ENCODE data around the gene SNX33. TPM values are rescaled to one million over a fixed set of nuclear protein-coding genes. Genes with fewer than 3 reads are reported as not detected.
"Not testable (repeated sequence)": the region's sequence is repeated elsewhere in the genome, so short reads cannot be mapped to it uniquely, and the experiment has no call there.

SNX33 gene, protein sequence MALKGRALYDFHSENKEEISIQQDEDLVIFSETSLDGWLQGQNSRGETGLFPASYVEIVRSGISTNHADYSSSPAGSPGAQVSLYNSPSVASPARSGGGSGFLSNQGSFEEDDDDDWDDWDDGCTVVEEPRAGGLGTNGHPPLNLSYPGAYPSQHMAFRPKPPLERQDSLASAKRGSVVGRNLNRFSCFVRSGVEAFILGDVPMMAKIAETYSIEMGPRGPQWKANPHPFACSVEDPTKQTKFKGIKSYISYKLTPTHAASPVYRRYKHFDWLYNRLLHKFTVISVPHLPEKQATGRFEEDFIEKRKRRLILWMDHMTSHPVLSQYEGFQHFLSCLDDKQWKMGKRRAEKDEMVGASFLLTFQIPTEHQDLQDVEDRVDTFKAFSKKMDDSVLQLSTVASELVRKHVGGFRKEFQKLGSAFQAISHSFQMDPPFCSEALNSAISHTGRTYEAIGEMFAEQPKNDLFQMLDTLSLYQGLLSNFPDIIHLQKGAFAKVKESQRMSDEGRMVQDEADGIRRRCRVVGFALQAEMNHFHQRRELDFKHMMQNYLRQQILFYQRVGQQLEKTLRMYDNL
- total RNA-seq (2014; rRNA removed; shearing (Covaris generic)), result 9.3 and 14.1 TPM in 2 replicates

DNA sequence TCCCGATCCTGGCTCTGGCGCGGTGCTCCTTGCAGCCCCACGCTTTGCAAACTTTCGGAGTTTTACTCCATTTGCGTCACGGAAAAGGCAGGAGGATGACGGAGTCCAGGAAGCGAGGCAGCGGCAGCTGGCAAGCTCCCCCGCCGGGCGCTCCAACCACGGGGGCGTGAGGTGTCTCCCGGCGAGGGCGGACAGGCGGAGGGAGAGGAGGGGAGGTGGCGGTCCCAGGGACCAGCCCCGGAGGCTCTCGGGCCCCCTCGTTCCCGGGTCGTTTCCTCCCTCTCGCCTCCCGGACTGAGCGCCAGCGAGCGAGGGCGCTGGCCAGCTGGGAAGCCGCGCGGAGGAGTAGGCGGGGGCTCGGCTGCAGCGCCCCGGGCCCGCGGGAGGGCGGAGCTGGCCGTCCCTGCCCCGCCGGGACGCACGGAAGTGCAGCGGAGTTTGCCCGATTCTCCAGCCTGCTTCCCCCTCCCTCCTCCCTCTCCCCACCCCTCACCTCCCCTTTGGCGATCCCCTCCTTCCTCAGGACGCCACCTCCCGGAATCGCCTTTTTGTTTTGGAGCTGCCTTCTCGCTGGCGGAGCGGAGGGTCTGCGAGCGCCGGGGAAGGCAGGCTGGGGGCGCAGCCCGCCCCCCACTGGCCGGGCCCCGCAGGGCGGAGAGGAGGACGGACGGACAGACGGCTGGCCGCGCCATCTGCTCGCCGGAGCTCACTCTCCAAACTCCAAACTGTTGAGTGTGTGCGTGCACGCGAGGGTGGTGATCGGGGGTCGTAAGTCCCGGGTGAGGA lies at the start of gene SNX33:
TSS of gene SNX33 (plus strand) at position 543 of the 786 bp plus-strand sequence. CDS start 1,191 bp downstream, outside the sequence.
- DNase-seq (ENCODE audit: low spot score), result peak; percentile 59

DNA sequence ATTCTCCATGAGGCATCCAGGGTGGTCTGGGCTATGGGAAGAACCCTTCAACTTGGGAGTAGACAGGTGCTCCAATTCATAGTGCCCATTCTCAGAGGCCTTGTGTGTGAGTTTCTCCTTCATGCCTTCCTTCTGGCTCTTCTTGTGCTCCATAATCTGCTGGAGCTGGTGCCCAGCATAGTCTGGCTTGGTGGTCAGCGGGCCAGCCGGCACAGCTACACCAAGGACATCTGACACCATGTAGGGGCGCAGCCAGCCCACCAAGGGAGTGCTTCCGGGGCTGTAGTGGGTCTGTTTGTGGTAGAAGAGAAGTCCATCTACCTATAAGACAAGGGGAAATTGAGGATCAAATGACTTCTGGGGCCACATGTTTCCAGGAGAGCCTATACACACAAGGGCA lies 49.4 kb upstream of the SNX33 start:
- no peak for DNase-seq (ENCODE audit: low spot score)

DNA sequence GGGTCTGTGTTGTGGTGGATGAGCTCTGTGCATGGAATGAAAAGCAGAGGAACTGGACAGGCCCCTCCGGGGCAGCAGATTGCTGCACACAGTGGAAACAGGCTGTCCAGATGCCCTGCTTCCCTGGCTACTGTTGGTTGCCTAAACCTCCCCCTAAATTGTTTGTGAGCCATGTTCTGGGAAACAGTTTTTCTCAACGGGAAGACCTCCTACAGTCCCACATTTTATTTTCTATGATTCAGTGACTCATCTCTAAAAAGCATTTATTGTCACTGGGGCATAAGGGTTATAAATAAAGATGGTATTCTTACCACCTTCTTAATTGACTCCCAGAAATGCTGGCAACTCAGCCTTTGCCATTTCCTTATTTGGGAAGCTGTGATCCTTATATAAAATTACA lies 48.3 kb upstream of the SNX33 start:
- DNase-seq (ENCODE audit: low spot score), result peak; percentile 46

DNA sequence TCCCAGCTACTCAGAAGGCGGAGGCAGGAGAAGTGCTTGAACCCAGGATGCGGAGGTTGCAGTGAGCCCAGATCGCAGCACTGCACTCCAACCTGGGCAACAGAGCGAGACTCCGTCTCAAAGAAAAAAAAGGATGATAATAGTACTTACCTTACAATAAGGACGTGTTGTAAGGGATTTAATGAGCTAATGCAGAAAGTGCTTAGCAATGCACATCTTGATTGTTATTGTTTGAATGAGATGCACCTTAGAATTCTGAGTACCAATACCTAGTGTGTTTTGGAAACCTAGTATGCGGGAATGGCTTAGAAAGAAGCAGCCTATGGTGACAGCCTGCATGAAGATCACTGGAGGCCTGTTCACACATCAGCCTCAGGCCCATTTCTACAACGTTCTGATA lies 41.7 kb upstream of the SNX33 start:
- DNase-seq (ENCODE audit: low spot score), result no peak

DNA sequence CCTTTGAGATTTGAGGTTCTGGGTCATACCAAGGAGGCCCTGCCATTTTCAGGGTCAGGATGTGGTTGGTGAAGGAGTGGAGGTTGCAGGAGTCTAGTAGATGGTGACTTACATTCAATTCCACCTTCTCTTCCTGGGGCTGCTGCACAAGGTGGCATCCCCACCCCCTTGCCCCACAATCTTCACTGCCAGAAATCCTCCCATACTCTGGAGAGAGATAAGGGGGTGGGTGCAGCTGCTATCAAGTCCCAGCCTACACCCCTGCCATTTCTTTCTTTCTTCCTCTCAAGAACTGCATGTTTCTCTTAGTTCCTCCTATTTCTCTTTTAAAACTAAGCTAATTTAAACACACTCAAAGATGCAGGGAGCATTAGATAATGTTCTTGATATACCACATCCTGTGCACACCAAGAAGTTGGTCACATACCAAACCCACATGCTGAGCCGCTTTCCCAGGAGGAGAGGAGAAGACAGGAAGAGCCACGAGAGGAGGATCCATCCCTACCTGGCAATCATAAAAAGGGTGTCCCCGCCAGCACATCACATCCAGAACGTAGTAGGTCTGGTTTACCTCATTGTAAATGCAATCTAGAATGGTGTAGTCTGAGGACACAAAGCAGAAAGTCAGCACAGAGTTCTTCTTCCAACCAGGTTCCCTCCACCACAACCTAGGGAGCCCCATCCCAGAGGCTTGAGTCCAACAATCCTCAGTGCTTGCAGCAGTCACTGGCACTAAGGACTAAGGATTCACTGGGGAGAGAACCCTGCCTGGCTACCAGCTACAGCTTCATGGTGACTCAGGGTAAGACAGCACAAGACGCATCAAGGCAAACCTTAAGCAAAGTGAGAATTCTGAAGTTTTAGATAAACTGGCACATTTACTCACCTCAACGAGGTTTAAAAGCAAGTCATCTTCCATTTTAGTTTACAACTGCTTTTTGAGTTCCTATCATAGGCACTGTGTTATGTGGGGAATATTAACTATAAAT lies 40.7 kb upstream of the SNX33 start:
- DNase-seq (ENCODE audit: low spot score), result peak; percentile 66

DNA sequence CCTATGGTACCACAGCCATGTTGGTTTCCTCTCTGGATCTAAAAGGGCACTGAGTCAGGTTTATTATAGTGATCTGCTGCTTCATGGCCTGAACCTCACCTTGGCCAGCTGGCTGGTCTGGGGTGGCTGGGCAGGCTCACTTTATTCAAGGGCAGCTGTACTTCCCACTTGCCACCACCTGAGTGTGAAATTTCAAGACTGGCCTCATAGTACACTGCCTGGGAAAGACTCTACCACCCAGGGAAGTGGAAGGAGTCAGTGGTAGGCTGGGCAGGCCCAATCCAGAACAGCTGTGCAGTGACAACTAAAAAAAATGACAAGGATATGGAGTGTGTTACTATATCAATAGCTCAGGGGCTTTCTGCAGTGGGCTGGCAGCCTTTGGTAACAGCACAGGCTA lies 30.9 kb upstream of the SNX33 start:
- DNase-seq (ENCODE audit: low spot score), result no peak

DNA sequence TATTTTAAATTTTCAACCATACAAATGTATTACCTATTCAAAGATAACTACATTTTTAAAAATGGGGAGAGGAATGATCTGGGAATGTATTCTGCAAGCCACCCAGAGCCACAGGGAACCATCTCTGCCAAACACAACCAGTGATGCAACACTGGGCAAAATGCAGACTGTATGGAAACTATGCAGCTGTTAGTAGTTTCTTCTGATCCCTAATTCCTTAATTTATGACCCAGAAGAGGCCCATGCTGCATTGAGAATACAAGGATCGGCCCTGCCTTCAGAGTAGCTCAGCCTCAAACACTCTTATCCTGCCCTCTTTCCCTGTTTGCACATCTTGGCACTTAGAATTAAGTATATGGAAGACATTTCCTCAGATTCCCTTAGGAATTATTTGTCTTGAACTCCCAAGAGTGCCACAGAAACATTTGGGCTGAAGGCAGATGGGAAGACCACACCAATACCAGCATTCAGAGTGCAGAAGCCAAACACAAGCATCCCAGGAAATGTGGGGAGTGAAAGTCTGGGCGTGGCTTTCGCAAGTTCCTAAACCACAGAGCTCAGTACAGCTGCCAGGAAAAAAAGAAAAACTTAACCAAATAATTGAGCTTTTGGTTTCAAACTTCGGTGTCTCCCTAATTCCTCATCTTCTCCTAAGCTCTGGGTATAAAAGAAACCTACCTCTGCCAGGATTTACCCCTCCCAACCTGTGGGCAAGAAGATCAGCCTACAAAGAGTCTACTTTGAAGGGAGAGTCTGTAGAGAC lies 27.5 kb upstream of the SNX33 start:
- peak; percentile 55 for DNase-seq (ENCODE audit: low spot score)

DNA sequence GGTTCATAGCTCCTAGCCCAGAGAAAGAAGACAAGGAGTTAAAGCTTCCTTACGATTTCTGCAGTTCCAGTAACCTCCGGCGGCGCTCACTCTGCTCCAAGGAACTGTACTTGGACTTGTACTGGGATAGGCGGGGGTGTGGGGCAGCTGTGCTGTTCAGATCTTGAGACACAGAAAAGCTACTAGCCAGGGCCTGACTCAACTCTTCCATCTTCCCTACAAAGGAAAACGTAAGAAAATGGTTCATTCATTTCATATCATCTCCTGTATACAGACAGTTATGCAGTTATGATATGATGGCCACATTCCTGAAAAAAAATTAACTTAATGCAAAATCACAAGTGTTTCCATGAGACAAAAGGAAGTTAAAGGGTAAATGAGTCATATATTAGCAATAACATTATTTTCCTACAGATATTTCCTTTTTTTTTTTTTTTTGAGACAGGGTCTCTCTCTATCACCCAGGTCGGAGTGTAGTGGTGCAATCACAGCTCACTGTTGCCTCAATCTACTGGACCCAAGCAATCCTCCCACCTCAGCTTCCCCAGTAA lies 26.8 kb upstream of the SNX33 start:
- peak; percentile 68 for DNase-seq (ENCODE audit: low spot score)

DNA sequence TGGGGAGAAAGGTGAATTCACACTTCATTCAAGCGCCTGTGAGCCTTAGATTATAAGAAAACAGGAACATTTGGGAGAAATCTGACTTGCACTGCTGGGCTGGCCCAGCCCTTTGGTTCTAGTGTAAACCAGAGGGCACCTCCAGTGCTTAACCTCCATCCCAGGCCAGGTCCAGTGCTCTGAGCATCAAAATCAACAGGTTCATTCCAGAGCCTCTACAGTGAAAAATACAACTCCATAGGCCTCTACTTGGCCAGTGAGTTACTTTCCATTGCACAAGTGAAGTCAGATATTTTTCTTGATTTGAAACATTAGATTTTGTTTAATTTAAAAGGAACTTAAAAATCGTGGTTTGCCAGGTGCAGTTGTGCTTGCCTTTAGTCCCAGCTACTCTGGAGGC lies 25.2 kb upstream of the SNX33 start:
- DNase-seq (ENCODE audit: low spot score), result no peak

DNA sequence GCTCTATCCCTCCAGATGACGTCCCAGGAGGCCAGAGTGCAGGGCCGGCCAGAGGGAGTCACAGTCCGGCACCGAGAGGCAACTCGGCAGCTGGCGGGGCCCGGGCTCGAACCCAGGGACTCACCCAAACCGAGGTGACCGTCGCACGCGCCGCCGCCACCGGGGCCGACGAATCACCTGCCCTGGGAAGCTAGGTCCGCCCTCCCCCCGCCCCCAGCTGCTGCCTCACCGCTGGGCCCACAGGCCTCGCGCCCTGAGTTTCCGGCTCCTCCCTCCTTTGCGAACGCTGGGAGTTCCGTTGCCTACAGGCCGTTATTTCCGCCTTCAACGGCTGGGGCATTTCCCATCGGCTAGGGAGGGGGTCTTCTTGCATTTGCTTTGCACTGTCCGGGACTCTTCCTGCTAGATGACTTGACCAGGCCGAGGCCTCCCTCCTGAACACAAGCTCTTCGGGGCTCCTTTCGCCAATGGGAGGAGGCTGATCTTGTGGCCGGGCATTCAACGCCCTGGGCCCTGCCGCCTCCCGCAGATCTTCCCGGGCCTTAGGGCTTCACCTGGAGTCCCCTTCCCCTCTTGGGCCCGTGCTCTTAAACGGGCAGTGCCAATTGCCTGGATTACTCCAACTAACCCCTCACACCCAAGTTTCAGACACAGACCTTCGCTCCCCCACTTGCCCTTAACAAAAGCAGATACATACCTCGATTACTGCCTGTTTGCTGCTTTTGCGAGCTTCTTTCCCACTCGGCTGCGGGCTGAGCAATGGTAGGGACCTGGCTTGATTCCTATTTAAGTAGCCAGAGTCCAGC lies 22.0 kb upstream of the SNX33 start, which contains the start of gene SNUPN:
TSS of gene SNUPN (minus strand) at position 184 of the 806 bp plus-strand sequence. CDS start 4,674 bp downstream, outside the sequence.
- DNase-seq (ENCODE audit: low spot score), result peak; percentile 89

DNA sequence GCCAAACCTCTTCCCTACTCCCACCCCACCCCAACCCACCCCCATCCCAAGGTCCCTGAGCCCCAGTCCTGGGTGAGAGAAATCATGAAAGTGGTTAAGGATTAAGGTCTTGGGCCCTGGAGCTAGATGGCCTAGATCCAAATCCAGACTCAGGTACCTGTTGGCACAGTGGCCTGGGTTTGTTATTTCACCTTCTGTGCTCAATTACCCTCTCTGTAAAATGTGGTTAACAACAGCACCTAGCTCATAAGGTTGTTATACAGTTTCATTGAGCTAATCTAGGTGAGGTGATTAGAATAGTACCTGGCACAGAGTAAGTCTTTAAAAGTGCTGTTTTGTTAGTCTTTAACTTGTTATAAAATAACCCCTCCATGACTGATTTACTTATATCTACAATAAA lies 15.8 kb upstream of the SNX33 start:
- DNase-seq (ENCODE audit: low spot score), result no peak

DNA sequence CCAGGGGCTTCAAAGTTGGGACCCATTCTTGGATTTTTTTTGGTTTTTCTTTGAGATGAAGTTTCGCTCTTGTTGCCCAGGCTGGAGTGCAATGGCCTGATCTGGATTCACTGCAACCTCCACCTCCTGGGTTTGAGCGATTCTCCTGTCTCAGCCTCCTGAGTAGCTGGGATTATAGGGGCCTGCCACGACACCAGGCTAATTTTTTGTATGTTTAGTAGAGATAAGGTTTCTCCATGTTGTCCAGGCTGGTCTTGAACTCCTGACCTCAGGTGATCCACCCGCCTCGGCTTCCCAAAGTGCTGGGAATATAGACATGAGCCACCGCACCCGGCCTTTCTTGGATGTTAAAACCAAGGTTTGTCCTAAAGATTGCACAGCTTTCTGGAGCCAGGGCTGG lies 13.8 kb upstream of the SNX33 start:
- not testable (repeated sequence) for DNase-seq (ENCODE audit: low spot score)

DNA sequence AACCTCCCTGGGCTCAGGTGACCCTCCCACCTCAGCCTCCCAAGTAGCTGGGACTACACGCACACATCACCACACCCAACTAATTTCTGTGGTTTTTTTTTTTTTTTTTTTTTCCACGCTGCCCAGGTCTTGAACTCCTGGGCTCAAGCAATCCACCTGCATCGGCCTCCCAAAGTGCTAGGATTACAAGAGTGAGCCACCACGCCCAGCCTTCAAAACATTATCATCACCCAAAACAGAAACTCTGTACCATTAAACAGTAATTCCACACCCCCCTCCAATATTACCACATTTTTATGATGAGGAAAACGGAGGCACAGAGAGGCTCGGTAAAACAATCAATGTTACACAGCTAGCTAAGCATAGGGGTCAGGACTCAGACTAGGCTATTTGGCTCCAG lies 11.7 kb upstream of the SNX33 start:
- DNase-seq (ENCODE audit: low spot score), result no peak

DNA sequence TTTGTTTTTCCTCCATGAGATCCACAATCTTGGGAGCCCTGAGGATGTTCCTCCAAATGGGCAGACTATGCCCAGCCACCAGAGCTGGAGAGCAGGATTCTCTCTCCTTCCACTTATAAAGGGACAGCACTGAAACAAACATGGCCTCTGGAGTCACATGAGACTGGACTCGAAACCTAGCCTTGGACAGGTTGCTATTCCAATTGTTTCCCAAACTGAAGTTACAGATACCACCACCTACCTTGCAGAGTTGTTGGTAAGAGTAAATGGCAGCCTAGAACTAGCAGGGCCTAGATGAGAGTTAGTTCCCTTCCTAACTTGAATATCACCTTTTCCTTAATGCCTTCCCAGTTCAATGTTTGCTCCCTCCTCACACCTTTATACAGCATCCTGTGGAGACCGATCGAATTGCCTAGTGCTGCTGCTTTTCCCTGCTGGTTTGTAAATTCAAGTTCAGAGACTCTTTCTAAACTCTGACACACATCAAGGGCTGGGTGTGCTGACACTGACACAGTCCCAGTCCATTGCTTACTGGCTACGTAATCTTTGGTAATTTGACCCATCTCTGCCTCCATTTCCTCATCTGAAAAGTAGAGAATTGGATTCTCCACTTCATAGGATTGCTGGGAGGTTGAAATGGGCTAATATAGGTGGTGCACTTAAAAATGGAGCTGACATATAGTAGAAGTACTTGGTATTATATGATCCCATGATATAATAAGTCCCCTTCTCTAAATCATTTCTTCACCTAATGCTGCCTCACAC lies 10.3 kb upstream of the SNX33 start:
- DNase-seq (ENCODE audit: low spot score), result no peak

DNA sequence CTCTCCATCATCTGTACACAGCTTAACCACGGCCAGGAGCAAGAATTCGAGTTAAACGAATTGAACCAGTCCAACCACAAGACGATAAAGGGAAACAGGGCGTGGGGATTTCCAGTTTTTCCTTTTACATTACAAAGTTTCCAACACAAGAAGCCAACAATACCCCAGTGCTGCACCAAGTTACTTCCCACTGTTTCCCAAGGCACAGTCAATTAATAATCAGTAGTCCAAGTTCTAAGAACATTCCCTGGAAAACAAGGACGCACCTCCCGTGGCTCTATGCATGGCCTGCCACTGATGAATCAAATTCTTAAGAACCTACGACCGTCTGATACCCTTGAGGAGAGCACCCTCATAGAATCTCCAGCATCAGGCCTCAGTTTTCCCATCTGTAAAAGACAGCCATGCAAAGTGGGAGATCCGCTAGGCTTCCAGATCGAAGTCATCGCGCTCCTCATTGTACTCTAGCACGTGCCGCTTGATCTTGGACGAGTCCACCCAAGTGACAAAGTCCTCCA lies 8.5 kb upstream of the SNX33 start:
- no peak for DNase-seq (ENCODE audit: low spot score)

DNA sequence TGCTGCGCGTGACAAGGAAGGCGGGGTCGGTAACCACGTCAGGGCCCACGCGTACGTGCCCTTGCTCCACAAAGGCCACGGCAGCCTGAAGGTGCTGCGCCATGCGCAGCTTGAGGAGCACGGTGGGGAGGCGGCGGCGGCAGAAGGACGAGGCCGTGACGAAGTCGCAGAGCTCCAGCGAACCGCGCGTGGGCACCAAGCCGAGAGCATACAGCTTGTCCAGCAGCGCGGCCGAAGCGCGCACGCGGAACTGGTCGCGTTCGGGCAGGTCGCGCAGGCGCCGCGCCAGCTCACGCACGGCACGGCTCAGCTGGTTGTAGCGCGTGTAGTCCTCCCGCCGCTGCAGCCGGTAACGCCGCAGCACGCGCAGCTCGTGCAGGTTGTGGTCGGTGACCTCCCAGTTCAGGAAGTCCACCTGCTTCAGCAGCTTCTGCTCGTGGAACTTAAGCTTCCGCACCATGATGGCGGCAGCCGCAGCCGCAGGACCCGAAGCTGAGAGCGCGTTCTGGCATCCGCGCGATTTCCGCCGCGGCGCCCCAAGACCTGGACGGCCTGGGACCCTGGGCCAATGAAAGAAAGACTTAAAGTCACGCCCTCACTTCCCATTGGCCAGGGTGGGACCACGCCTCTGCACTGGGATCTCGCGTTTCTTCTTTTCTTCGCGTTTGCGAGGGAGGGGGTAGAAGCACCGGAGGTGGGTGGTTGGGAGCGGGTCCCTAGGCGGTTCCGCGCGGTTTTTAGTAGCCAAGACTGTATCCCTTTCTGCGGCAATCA lies 7.8 kb upstream of the SNX33 start, which contains the start of gene IMP3:
TSS of gene IMP3 (minus strand) at position 516 of the 774 bp plus-strand sequence. CDS start at position 460, 56 bp downstream.
- peak; percentile 93 for DNase-seq (ENCODE audit: low spot score)

DNA sequence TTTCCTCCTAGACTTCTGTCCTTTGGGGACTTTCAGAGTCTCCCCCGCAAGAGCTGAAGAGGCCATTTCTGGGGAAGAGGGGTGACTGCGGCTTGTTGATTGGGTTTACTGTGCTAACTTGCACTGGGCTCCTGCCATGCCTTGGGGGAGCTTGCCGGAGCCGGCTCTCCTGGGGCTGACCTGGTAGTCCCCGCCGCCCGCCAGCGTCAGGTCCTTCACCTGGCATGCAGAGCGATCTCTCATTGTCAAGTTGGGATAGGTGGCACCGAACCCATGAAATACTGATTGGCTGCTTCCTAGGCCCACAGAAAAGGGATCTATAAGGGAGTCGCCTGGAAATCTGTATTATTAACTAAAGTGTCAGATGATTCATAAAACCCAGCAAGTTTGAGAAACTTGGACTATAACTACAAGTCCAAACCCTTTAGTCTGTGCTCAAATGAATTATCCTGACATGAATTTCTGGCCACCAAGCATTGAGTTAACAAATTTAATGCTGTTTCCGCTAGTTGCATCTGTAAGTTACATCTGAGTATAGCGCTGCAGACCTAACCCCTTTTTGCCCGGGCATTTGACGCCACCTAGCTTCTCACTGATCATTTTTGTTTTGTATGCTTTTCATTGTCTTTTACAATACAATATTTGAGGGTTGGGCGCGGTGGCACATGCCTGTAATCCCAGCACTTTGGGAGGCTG lies 7.1 kb upstream of the SNX33 start:
- DNase-seq (ENCODE audit: low spot score), result peak; percentile 50

Measured in A172 (cell line).